ENCODE measurements around the gene SLC2A9.

DNA sequence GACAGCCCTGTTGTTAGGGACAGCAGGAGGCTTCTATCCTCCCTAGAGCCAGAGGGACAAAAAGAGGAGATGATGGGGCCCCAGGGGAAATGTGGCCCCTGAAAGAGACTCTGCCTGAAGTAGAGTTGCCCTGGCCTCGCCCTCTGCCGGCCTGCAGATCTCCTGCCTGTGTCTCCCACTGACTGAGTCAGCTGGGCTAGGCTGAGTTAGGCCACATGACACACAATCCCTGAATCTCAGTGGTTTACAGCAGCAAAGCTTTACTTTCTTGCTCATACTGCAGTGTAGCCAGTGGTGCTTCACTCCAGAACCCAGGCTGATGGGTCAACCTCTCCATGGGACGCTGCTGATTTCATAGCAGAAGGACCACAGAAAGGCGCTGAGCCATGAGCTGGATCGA lies 216.4 kb downstream of the SLC2A9 start:
- TF ChIP-seq NFRKB (IDR thresholded peaks at IDR 0.05) (no peak), FOXM1 (IDR thresholded peaks at IDR 0.05; ENCODE audit: borderline replicate concordance) (no peak), BHLHE40 (IDR thresholded peaks at IDR 0.05; ENCODE audit: borderline replicate concordance) (no peak), ELF4 (IDR thresholded peaks at IDR 0.05) (no peak), TARDBP (IDR thresholded peaks at IDR 0.05) (no peak), CTBP1 (IDR thresholded peaks at IDR 0.05; ENCODE audit: borderline replicate concordance) (no peak)
